KMS-11 (cell line): ENCODE measurements around the gene SAMD4B.
A peak's percentile ranks its signal among the peaks of the same experiment; 100 is the strongest.

Source experiments
- H2AFZ ChIP-seq: fragments of 200-600 bp; sonication (generic); 2 replicates; pipeline ENCODE4 v1.6.1; 2016; ENCODE audit warnings: antibody characterized with exemption, mixed run types, low read depth
- H3K27ac ChIP-seq: fragments of 200-600 bp; sonication (generic); 2 replicates; pipeline ENCODE4 v1.6.1; 2016; ENCODE audit warnings: mild to moderate bottlenecking, mixed run types
- H3K27me3 ChIP-seq: fragments of 200-600 bp; sonication (generic); 2 replicates; pipeline ENCODE4 v1.6.1; 2017; ENCODE audit warnings: mild to moderate bottlenecking, low read depth, mixed run types, moderate library complexity; ENCODE audit not compliant: insufficient read depth
- H3K36me3 ChIP-seq: fragments of 200-600 bp; sonication (generic); 2 replicates; pipeline ENCODE4 v1.6.1; 2017; ENCODE audit warnings: mild to moderate bottlenecking, mixed run types; ENCODE audit not compliant: insufficient read depth
- H3K4me1 ChIP-seq: fragments of 200-600 bp; sonication (generic); 2 replicates; pipeline ENCODE4 v1.6.1; 2016; ENCODE audit warnings: mild to moderate bottlenecking, low read depth, mixed run types; ENCODE audit not compliant: poor library complexity, severe bottlenecking
- H3K4me2 ChIP-seq: fragments of 200-600 bp; sonication (generic); 2 replicates; pipeline ENCODE4 v1.7.0; 2016; ENCODE audit warnings: mild to moderate bottlenecking, mixed run types
- H3K4me3 ChIP-seq: fragments of 200-600 bp; sonication (generic); IDR thresholded peaks from 2 replicates; pipeline ENCODE4 v1.6.1; 2017; ENCODE audit warnings: low read depth, low read length, mixed read lengths; ENCODE audit not compliant: insufficient read depth
- H3K79me2 ChIP-seq: fragments of 200-600 bp; sonication (generic); 2 replicates; pipeline ENCODE4 v1.6.1; 2016; ENCODE audit warnings: low read depth, mixed run types; ENCODE audit not compliant: insufficient read depth
- H3K9ac ChIP-seq: fragments of 200-600 bp; sonication (generic); 2 replicates; pipeline ENCODE4 v1.6.1; 2016; ENCODE audit warnings: mild to moderate bottlenecking, mixed run types
- H4K20me1 ChIP-seq: fragments of 200-600 bp; sonication (generic); 2 replicates; pipeline ENCODE4 v1.6.1; 2016; ENCODE audit warnings: mild to moderate bottlenecking, mixed run types; ENCODE audit not compliant: insufficient read depth
- TF ChIP-seq, protein P1 (sequence below): fragments of 200-600 bp; sonication (generic); conservative IDR thresholded peaks from 2 replicates; pipeline ENCODE4 v1.6.1; 2017; ENCODE audit warnings: low read depth, mild to moderate bottlenecking, antibody characterized with exemption, low read length, moderate library complexity, mixed read lengths

Gene SAMD4B

GRCh38 chr19:39341719-39342604 is at the start of gene SAMD4B:
SAMD4B (plus strand) TSS chr19:39342421; CDS start chr19:39356894, 14,473 bp downstream.
- Histone ChIP-seq H3K9ac (peak within 1 kb of the TSS; percentile 88), H3K27me3 (no peaks in the 10 kb centered on the region), H3K4me3 (no peak within 1 kb of the TSS), H2AFZ (peak within 1 kb of the TSS; percentile 72), H3K4me1 (peaks cover 51% of the 10 kb centered on the region), H3K27ac (peak within 1 kb of the TSS; percentile 51), H3K36me3 (no peaks in the 10 kb centered on the region), H3K4me2 (peak within 1 kb of the TSS; percentile 99), H4K20me1 (no peaks in the 10 kb centered on the region), H3K79me2 (peaks cover 39% of the 10 kb centered on the region)
- TF ChIP-seq, protein P1, sequence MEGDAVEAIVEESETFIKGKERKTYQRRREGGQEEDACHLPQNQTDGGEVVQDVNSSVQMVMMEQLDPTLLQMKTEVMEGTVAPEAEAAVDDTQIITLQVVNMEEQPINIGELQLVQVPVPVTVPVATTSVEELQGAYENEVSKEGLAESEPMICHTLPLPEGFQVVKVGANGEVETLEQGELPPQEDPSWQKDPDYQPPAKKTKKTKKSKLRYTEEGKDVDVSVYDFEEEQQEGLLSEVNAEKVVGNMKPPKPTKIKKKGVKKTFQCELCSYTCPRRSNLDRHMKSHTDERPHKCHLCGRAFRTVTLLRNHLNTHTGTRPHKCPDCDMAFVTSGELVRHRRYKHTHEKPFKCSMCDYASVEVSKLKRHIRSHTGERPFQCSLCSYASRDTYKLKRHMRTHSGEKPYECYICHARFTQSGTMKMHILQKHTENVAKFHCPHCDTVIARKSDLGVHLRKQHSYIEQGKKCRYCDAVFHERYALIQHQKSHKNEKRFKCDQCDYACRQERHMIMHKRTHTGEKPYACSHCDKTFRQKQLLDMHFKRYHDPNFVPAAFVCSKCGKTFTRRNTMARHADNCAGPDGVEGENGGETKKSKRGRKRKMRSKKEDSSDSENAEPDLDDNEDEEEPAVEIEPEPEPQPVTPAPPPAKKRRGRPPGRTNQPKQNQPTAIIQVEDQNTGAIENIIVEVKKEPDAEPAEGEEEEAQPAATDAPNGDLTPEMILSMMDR, result peak; percentile 48

- Histone ChIP-seq H4K20me1 (no peaks in the 10 kb centered on the region), H3K9ac (no peak overlapping the region), H3K36me3 (no peaks in the 10 kb centered on the region), H3K27me3 (no peaks in the 10 kb centered on the region), H2AFZ (no peak overlapping the region), H3K4me2 (no peak overlapping the region), H3K79me2 (no peaks in the 10 kb centered on the region), H3K27ac (no peak overlapping the region), H3K4me3 (no peak overlapping the region), H3K4me1 (peaks cover 18% of the 10 kb centered on the region)
- TF ChIP-seq, protein P1, result no peak
These were observed 48.8 kb upstream of the SAMD4B start for GRCh38 chr19:39293394-39293793.

DNA sequence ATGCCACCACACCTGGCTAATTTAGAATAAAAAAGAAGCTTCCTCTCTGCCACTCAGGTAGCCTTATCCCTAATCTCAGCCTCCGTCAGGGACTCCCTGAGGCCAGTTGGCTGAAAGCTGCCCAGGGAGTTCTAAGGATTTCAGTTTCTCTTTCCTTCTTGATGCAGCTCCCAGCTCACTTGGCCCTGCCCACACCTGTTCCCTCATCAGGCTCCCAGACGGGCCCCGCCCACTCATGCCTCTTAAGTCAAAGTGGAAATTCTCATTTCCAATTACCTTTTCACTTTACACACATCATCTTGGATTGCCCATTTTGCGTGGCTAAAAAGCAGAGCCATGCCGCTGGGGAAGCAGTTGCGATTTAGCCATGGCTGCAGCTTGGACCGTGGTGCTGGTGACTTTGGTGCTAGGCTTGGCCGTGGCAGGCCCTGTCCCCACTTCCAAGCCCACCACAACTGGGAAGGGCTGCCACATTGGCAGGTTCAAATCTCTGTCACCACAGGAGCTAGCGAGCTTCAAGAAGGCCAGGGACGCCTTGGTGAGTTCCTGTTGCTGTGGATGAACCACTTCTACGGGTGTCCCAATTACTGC is 46.1 kb upstream of the SAMD4B start, which contains the start of gene IFNL1:
Gene IFNL1, plus strand, starts transcription at position 353 of the 591 bp plus-strand sequence. Its CDS starts 15 bp downstream, at position 368.
- no peak within 1 kb of the TSS for H3K9ac ChIP-seq
- peaks cover 35% of the 10 kb centered on the region for H3K4me1 ChIP-seq
- no peaks in the 10 kb centered on the region for H3K36me3 ChIP-seq
- no peak within 1 kb of the TSS for H3K4me3 ChIP-seq
- H3K27ac ChIP-seq, result no peak within 1 kb of the TSS
- TF ChIP-seq, protein P1, result no peak
- H2AFZ ChIP-seq, result no peak within 1 kb of the TSS
- no peaks in the 10 kb centered on the region for H3K79me2 ChIP-seq
- H3K27me3 ChIP-seq, result no peaks in the 10 kb centered on the region
- no peaks in the 10 kb centered on the region for H4K20me1 ChIP-seq
- H3K4me2 ChIP-seq, result no peak within 1 kb of the TSS

DNA sequence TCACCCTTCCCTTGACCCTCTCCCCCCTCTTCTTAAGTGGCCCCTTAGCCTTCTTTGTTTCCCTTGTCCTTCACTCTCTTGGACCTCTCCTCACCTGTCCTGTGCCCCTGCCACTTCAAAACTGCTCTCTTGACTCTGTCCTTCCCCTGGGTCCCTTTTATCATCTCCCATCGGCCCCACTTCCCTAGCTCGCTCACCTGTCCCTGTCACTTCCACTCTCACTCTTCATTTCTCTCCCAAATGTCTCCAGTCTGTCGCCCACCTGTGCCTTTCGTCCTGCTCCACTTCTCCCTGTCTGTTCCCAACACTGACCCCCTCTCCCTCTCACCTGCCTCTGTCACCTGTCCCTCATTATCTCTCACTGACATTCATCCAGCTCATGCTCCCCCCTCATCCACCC is 45.3 kb upstream of the SAMD4B start:
- H3K9ac ChIP-seq, result no peak overlapping the region
- H3K4me2 ChIP-seq, result no peak overlapping the region

More for the DNA sequence above, 45.3 kb upstream of the SAMD4B start:
- TF ChIP-seq, protein P1, result no peak
- H3K4me3 ChIP-seq, result no peak overlapping the region
- H3K27ac ChIP-seq, result no peak overlapping the region
- no peaks in the 10 kb centered on the region for H3K36me3 ChIP-seq
- no peaks in the 10 kb centered on the region for H3K27me3 ChIP-seq
- no peak overlapping the region for H2AFZ ChIP-seq
- H3K4me1 ChIP-seq, result peaks cover 36% of the 10 kb centered on the region
- no peaks in the 10 kb centered on the region for H4K20me1 ChIP-seq
- H3K79me2 ChIP-seq, result no peaks in the 10 kb centered on the region
